GM19397 (cell line): ENCODE results near the gene RAC2.
"Not testable (repeated sequence)": the region's sequence is repeated elsewhere in the genome, so short reads cannot be mapped to it uniquely, and the experiment has no call there.

ENCODE experiments used
- ATAC-seq: cut with Tn5 transposase; IDR thresholded peaks from one replicate; pipeline ENCODE4 v1.9.1; 2021; ENCODE audit warnings: mild to moderate bottlenecking, moderate library complexity; ENCODE audit not compliant: unreplicated experiment

The RAC2 gene

GRCh38 chr22:37235897-37236607 lies 8.0 kb downstream of the RAC2 start:
- ATAC-seq = no peak

DNA sequence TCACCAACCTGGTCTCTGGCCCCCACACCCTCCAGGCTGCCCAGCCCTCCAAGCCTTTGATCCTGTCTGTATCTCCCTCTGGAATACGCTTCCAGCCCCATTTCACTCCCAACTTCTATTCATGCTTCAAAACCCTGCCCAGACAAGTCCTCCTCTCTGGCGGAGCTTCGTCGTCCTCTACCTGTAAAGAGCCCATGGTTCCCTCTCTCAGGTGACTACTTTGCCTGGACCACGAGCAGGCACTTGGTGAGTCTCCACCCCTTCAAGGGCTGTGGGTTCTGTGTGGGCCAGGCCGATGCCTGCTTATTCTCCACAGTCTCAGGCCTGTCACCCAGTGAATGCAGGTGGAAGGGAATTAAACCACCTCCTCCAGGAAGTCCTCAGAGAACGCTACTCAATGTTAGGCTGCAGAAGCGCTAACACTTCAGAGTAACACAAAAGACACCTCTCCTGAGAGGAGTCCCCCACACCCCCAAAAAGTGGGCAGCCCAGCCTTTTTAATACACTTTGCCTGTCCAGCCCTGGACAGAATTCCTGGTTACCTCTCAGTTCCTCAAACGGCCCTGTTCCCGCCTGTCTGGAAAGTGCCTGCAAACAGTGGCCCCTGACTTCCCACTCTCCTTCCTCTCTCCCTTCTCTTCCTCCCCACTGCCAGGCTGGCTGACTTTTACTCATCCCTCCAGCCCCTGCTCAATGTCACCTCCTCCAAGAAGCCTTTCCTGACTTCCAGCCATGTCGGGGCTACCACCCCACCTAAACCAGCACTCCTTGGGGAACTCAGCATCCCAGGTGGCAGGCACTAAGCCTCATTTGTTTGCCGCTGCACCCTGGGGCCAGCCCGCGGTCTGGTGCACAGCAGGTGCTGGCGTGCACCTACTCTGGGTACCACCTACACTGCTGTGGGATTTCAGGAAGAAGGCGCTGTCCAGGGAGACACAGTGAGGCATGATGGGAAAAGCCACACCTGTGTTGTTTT lies 9.0 kb downstream of the RAC2 start:
- ATAC-seq = no peak

DNA sequence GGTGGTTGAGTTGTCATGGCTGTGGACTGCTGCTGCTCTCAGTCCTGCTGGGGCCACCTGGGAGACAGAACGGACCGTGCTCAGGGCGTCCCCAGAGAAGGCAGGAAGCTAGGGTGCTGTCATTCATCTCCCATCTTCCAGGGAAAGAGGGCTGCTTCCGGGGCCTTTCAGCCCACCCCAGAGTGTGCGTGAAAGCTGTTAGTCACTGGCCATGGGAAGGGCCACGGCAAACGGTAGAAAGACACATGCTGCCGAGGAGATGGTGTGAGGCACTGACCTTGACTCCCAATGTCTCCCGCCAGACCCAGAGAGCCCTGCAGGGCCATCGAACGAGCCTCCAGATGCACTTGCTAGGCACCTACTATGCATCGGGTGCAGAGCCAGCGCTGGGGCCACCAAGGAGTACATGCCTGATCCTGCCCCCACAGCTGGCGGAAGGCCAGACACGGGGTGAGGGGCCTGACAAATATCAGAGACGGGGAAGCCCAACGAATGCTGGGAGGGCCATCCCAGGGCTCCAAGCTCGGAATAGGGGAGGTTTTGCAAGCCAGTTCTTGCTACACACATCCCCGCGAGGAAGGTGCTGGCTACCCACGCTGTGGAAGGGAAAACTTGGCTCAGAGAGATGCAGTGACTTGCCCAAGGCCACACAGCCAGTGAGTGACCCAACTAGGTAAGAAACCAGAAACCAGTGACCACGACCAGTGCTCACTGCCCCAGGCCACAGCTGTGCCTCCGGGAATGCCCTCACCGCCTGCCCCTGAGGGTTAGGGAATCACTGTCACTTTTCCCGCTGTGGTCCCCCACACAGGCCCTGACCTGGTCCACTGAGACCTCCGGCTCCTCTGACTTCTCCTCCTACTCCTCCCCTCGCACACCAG lies 10.1 kb downstream of the RAC2 start:
- no peak for ATAC-seq

GRCh38 chr22:37233371-37233750 lies 10.7 kb downstream of the RAC2 start:
- not testable (repeated sequence) for ATAC-seq

DNA sequence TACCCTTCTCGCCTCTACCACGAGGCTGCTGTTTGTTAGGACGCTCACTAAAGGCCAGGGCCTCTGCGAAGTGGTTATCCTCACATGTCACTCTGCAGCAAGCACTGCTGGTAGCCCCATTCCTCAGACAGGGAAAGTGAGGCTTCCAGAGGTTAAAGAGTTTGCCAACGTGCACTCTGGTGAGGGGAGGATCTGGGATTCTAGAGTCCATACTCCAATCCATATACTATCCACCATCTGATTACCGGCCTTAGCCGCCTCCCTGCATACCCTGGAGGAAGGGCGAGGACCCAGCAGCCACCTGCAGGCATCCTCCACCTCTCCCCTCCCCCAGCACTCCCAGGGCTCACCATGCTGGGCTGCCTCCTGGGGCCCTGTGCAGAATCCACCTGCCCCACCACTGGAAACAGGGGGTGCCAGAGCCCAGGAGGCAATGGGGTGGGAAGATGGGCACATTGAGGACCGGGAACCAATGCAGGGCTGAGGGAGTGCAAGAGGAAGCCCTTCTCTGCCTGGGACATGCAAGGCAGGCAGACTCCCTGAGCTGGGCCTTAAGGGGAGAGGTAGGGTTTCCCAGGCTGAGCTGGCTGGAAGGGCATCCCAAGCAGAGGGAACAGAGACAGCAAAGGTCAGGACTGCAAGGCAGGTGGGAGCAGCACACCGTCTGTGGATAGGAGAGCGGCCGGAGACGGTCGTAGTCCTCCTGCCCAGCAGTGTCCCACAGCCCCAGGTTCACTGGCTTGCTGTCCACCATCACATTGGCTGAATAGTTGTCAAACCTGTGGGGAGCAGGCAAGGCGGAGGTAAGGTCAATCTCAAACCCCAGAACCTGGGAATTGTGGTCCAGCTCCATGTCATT lies 11.7 kb downstream of the RAC2 start:
- no peak for ATAC-seq

GRCh38 chr22:37231406-37232139 lies 12.5 kb downstream of the RAC2 start:
- no peak for ATAC-seq

DNA sequence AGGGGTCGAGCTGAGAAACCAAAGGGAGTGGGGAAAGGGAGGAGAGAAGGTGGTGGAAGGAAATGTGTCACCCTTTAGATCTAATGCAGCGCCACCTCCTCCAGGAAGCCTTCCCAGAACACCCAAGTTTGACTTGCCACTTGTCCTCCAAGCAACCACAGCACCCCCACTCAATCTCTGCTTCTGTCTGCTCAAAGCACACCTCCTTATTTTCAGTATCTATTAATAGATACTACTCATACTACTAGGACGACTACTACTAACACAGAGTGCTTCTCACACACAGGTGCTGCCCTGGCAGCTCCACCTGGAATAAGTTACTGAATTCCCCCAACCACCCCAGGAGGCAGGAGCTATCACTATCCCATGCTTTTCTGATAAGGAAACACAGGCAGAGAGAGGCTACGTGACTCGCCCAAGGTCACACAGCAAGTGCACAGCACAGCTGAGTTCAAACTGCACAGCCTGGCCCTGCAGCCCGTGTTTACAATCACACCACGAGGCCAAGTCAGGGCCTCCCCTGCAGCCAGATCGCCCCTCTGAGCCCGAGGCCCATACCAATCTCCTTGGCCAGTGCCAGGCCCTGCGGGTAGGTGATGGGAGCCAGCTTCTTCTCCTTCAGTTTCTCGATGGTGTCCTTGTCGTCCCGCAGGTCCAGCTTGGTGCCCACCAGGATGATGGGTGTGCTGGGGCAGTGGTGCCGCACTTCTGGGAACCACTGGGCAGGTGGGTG lies 13.2 kb downstream of the RAC2 start:
- no peak for ATAC-seq

DNA sequence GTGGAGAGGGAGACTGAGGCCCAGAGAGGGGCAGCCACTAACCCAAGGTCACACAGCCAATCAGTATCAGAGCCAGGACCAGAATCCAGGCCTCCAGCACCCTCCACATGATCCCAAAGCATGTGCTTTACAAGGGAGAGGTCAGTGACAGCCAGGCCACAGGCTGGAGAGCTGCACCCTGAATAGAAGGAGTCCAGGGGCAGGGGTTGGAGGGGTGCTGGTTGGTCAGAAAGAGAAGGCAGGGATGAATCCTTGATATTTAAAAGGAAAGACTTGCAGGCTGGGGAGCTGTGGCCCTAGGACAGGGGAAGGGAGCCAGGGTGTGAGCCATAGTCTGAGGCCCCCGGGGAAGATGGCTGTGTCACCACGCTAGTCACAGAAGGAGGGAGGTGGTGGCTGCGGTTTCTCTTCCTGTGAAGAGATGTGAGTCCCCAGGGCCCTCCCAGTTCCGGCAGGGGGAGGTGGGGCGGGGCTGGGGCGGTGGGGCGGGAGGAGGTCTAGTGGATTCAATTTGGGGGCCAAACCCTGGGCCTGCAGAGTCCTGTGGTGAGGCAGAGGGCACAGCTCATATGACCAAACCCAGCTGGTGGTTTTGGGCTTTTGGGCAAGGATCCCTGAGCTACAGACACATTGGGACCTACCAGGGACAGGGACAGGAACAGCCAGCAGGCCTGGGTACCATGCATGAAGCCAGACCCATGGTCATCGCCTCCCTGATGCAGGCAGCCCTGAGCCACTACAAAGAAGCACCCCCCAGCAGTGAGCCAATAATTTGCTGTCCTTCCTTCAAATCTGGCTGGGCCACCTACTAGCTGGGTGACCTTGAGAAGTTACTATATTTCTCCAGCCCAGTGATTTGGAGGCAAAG lies 14.0 kb downstream of the RAC2 start:
- no peak for ATAC-seq

DNA sequence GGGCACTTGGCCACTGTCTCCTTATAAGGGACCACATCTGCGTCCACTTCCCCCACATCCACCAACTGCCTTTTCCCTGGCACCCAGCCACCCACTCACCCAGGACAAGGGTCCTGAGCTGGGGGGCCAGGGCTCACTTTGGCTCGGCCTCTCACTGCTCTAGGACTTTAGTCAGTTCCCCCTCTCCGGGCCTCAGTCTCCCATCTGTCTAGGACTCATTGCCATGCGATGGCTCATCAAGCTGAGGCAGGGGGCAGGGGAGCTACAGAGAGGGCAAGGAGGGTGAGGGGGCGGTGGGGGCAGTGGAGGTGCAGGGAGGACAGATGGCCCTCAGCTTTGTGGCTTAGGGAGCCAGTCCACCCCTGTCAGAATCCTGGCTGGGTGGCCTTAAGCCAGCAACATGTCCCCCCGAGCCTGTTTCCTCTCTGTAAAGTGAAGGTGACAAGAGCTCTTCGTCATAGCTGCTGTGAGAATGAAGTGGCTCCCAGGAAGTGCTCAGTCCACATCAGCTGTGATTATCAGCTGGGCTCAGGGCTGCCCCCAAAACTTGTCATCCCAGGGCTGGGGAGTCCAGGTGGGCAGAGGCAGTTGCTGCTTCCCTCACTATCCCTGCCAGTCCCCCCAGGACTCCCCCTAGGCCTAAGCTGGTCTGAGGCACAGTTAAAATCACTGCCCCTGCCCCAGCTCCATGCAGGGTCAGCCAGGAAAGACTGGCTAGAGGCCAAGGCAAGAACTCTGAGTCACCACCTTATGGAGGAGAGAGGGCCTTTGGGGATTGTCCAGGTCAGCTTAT lies 14.9 kb downstream of the RAC2 start:
- ATAC-seq = no peak

GRCh38 chr22:37228106-37229011 lies 15.7 kb downstream of the RAC2 start:
- no peak for ATAC-seq

DNA sequence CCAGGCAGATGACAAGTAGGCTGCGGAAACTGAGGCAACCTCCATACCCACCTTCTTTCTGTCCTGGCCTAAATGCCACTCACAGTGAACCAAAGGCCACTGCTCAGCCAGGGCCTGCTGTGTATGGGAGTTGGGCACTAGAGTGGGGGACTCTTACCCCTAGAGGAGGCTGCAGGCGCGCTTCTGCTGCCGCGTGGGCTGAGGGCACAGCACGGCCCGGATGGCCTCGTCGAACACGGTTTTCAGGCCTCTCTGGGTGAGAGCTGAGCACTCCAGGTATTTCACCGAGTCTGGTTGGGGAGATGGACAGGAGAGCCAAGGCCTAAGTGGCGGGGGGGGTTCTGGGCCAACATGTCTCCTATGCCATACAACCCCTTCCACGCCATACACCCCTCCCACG lies 17.6 kb downstream of the RAC2 start:
- ATAC-seq = no peak

GRCh38 chr22:37226087-37226486 lies 18.0 kb downstream of the RAC2 start:
- ATAC-seq = no peak

GRCh38 chr22:37225481-37225880 lies 18.6 kb downstream of the RAC2 start:
- ATAC-seq = no peak

DNA sequence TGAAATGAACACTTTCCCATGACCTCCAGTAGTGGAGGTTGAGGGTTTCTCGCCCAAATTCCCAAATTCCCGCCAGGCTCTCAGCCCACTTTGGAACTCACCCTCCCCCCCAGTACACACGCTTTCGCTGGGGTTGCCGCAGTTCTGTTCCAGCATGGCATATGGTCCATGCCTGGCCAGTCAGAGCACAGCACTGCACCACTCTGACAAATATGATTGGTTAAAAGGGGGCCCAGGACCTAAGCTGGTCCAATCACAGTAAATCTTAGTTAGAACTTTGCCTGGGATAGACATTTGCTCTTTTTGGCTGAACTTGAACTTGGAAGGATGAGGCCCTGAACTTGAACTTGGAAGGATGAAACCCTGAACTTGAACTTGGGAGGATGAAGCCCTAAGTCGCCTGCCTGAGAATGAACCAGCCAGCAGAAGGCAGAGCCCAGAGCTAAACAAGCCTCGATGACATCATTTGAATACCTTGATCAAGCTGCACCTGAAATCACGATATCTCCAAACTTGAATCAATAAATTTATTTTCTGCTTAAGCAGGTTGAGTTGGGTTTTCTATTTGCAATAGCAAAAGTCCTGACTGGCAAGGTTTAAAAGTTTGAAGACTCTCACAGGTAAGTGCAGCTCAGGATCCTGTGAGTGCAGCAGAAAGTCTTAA lies 19.2 kb downstream of the RAC2 start:
- ATAC-seq = no peak

- no peak for ATAC-seq
These were observed 20.0 kb downstream of the RAC2 start for GRCh38 chr22:37223965-37224551.
